HG03575 (cell line): Measurements from ENCODE around the gene SVOP.
"Not testable (repeated sequence)": the region's sequence is repeated elsewhere in the genome, so short reads cannot be mapped to it uniquely, and the experiment has no call there.

ENCODE experiments used
- ATAC-seq: cut with Tn5 transposase; IDR thresholded peaks from one replicate; pipeline ENCODE4 v1.9.1; 2021; ENCODE audit not compliant: unreplicated experiment, insufficient number of reproducible peaks, low FRiP score; ENCODE audit errors: extremely low read depth

The SVOP gene

GRCh38 chr12:108862588-108862959 lies 158.3 kb downstream of the SVOP start:
- no peak for ATAC-seq

GRCh38 chr12:108861878-108862587 lies 158.8 kb downstream of the SVOP start:
- ATAC-seq: no peak

- ATAC-seq: no peak
These were observed 160.4 kb downstream of the SVOP start for GRCh38 chr12:108860443-108860842.

- no peak for ATAC-seq
These were observed 161.0 kb downstream of the SVOP start for GRCh38 chr12:108859923-108860291.

GRCh38 chr12:108859141-108859922 lies 161.5 kb downstream of the SVOP start:
- ATAC-seq: not testable (repeated sequence)

- ATAC-seq: no peak
These were observed 162.4 kb downstream of the SVOP start for GRCh38 chr12:108858311-108859074.
